Renal pelvis (tissue), 12 donors: Measurements from ENCODE around the gene RASA4. TPM values are rescaled to one million over a fixed set of nuclear protein-coding genes. Genes with fewer than 3 reads are reported as not detected.
"Not testable (repeated sequence)": the region's sequence is repeated elsewhere in the genome, so short reads cannot be mapped to it uniquely, and the experiment has no call there.

Source experiments
- DNase-seq: peaks from one replicate; pipeline ENCODE4 v3.0.0-alpha.2; 2013
- long read RNA-seq, 16 experiments: transcript quantifications; one replicate each; lab custom pipeline, GENCODE V29; 2026
- polyA plus RNA-seq, 3 donors: library from polyadenylated mRNA; unstranded; fragments of 120-200 nt; gene quantifications; one replicate each; pipeline ENCODE4 v1.2.1, GENCODE V29; 2013; ENCODE audit not compliant: insufficient read length in 3 of 3

The RASA4 gene
- polyA plus RNA-seq: 10 to 100 TPM; 51.3 to 86.8 (median 62.3) TPM
- long read RNA-seq, donor 1, full-length matches to known transcripts: 3 of 3 reads
- long read RNA-seq, donor 1, partial matches to known transcripts: 0 of 3 reads
- long read RNA-seq, donor 1, other reads (novel, unspliced or antisense): 0 of 3 reads
- long read RNA-seq, donor 2, full-length matches to known transcripts: 2 of 2 reads
- long read RNA-seq, donor 2, partial matches to known transcripts: 0 of 2 reads
- long read RNA-seq, donor 2, other reads (novel, unspliced or antisense): 0 of 2 reads
- long read RNA-seq, donor 3, partial matches to known transcripts: 0 of 2 reads
- long read RNA-seq, donor 3, other reads (novel, unspliced or antisense): 0 of 2 reads
- long read RNA-seq, donor 4, full-length matches to known transcripts: 4 of 4 reads
- long read RNA-seq, donor 4, partial matches to known transcripts: 0 of 4 reads
- long read RNA-seq, donor 4, other reads (novel, unspliced or antisense): 0 of 4 reads
- long read RNA-seq, donor 5, full-length matches to known transcripts: 2 of 2 reads
- long read RNA-seq, donor 5, partial matches to known transcripts: 0 of 2 reads
- long read RNA-seq, donor 5, other reads (novel, unspliced or antisense): 0 of 2 reads
- long read RNA-seq, donor 6, full-length matches to known transcripts: 5 of 5 reads
- long read RNA-seq, donor 6, partial matches to known transcripts: 0 of 5 reads
- long read RNA-seq, donor 6, other reads (novel, unspliced or antisense): 0 of 5 reads
- long read RNA-seq, donor 7, full-length matches to known transcripts: 2 of 2 reads
- long read RNA-seq, donor 7, partial matches to known transcripts: 0 of 2 reads
- long read RNA-seq, donor 7, other reads (novel, unspliced or antisense): 0 of 2 reads
- long read RNA-seq, donor 8: 0 reads
- long read RNA-seq, donor 9, full-length matches to known transcripts: 7 of 7 reads
- long read RNA-seq, donor 9, partial matches to known transcripts: 0 of 7 reads
- long read RNA-seq, donor 9, other reads (novel, unspliced or antisense): 0 of 7 reads
- long read RNA-seq, donor 10, full-length matches to known transcripts: 3 of 3 reads
- long read RNA-seq, donor 10, partial matches to known transcripts: 0 of 3 reads
- long read RNA-seq, donor 10, other reads (novel, unspliced or antisense): 0 of 3 reads
- long read RNA-seq, donor 11, full-length matches to known transcripts: 2 of 2 reads
- long read RNA-seq, donor 11, partial matches to known transcripts: 0 of 2 reads
- long read RNA-seq, donor 11, other reads (novel, unspliced or antisense): 0 of 2 reads
- long read RNA-seq, donor 12, full-length matches to known transcripts: 8 of 8 reads
- long read RNA-seq, donor 12, partial matches to known transcripts: 0 of 8 reads
- long read RNA-seq, donor 12, other reads (novel, unspliced or antisense): 0 of 8 reads
- long read RNA-seq, donor 13, full-length matches to known transcripts: 3 of 3 reads
- long read RNA-seq, donor 13, partial matches to known transcripts: 0 of 3 reads
- long read RNA-seq, donor 13, other reads (novel, unspliced or antisense): 0 of 3 reads
- long read RNA-seq, donor 14, full-length matches to known transcripts: 5 of 5 reads
- long read RNA-seq, donor 14, partial matches to known transcripts: 0 of 5 reads
- long read RNA-seq, donor 14, other reads (novel, unspliced or antisense): 0 of 5 reads
- long read RNA-seq, donor 15, full-length matches to known transcripts: 3 of 3 reads
- long read RNA-seq, donor 15, partial matches to known transcripts: 0 of 3 reads
- long read RNA-seq, donor 15, other reads (novel, unspliced or antisense): 0 of 3 reads
- long read RNA-seq, donor 16, full-length matches to known transcripts: 1 of 1 reads
- long read RNA-seq, donor 16, partial matches to known transcripts: 0 of 1 reads
- long read RNA-seq, donor 16, other reads (novel, unspliced or antisense): 0 of 1 reads

- peak; percentile 9 for DNase-seq
Observed at GRCh38 chr7:102616507-102617125, at the start of gene RASA4. Gene RASA4, minus strand, starts transcription at chr7:102616756. Its CDS starts 67 bp downstream, at chr7:102616689.

- DNase-seq: not testable (repeated sequence)
Observed at GRCh38 chr7:102664765-102665164, 48.2 kb upstream of the RASA4 start.

GRCh38 chr7:102649924-102650323 is 33.4 kb upstream of the RASA4 start, which contains the start of gene SPDYE2B:
Gene SPDYE2B, plus strand, starts transcription at chr7:102650319. Its CDS starts 2,030 bp downstream, at chr7:102652349.
- DNase-seq: not testable (repeated sequence)

- not testable (repeated sequence) for DNase-seq
Observed at GRCh38 chr7:102647813-102648212, 31.3 kb upstream of the RASA4 start.

GRCh38 chr7:102643404-102643803 is 26.8 kb upstream of the RASA4 start:
- not testable (repeated sequence) for DNase-seq

GRCh38 chr7:102642691-102643090 is 26.1 kb upstream of the RASA4 start, which contains the start of gene UPK3BL1:
Gene UPK3BL1, minus strand, starts transcription at chr7:102642791. Its CDS starts 50 bp downstream, at chr7:102642741.
- not testable (repeated sequence) for DNase-seq

GRCh38 chr7:102638848-102639247 is 22.3 kb upstream of the RASA4 start:
- not testable (repeated sequence) for DNase-seq

GRCh38 chr7:102636956-102637355 is 20.4 kb upstream of the RASA4 start:
- DNase-seq: not testable (repeated sequence)

GRCh38 chr7:102635354-102635753 is 18.8 kb upstream of the RASA4 start:
- not testable (repeated sequence) for DNase-seq

GRCh38 chr7:102634299-102634698 is 17.7 kb upstream of the RASA4 start:
- DNase-seq: not testable (repeated sequence)

- not testable (repeated sequence) for DNase-seq
Observed at GRCh38 chr7:102630622-102631021, 14.1 kb upstream of the RASA4 start.

GRCh38 chr7:102627271-102627904 is 10.8 kb upstream of the RASA4 start:
- not testable (repeated sequence) for DNase-seq

GRCh38 chr7:102618122-102618521 is 1.6 kb upstream of the RASA4 start:
- DNase-seq: not testable (repeated sequence)

GRCh38 chr7:102615930-102616329 is 626 bp downstream of the RASA4 start:
- DNase-seq: not testable (repeated sequence)

GRCh38 chr7:102614873-102615272 is 1.7 kb downstream of the RASA4 start:
- DNase-seq: not testable (repeated sequence)

GRCh38 chr7:102614346-102614697 is 2.2 kb downstream of the RASA4 start:
- not testable (repeated sequence) for DNase-seq

- DNase-seq: not testable (repeated sequence)
Observed at GRCh38 chr7:102613575-102614345, 2.8 kb downstream of the RASA4 start.
